HepG2 (cell line): Measurements from ENCODE around the gene POMT1. TPM values are rescaled to one million over a fixed set of nuclear protein-coding genes. Genes with fewer than 3 reads are reported as not detected.

Experiments
- AHDC1 ChIP-seq: sonication (generic); formaldehyde crosslinking; IDR thresholded peaks from 2 replicates; pipeline ENCODE4 v1.5.1; 2020; ENCODE audit warnings: mild to moderate bottlenecking, missing genetic modification reagents, borderline replicate concordance
- CENPBD1 ChIP-seq: sonication (generic); formaldehyde crosslinking; IDR thresholded peaks from 2 replicates; pipeline ENCODE4 v1.8.0; 2022; ENCODE audit warnings: missing genetic modification reagents, low read depth, mild to moderate bottlenecking, borderline replicate concordance
- HIVEP1 ChIP-seq: sonication (generic); formaldehyde crosslinking; IDR thresholded peaks from 2 replicates; pipeline ENCODE4 v1.4.0; 2020; ENCODE audit warnings: mild to moderate bottlenecking, missing genetic modification reagents
- JDP2 ChIP-seq: sonication (generic); formaldehyde crosslinking; IDR thresholded peaks from 2 replicates; pipeline ENCODE4 v1.8.1; 2022; ENCODE audit warnings: missing genetic modification reagents, borderline replicate concordance
- LRRFIP1 ChIP-seq: sonication (generic); formaldehyde crosslinking; conservative IDR thresholded peaks from 2 replicates; pipeline ENCODE4 v1.4.0; 2020; ENCODE audit warnings: missing genetic modification reagents
- PHF21A ChIP-seq: sonication (generic); formaldehyde crosslinking; IDR thresholded peaks from 2 replicates; pipeline ENCODE4 v1.5.0; 2020; ENCODE audit warnings: mild to moderate bottlenecking, missing genetic modification reagents
- SALL1 ChIP-seq: sonication (generic); formaldehyde crosslinking; IDR thresholded peaks from 2 replicates; pipeline ENCODE4 v1.8.0; 2022; ENCODE audit warnings: mild to moderate bottlenecking, missing genetic modification reagents
- SRSF9 ChIP-seq: fragments of 200-400 bp; formaldehyde crosslinking; IDR thresholded peaks from 2 replicates; pipeline ENCODE4 v1.6.1; 2018; ENCODE audit warnings: borderline replicate concordance, mild to moderate bottlenecking, low read depth, low read length; ENCODE audit not compliant: insufficient read depth, poor library complexity, severe bottlenecking
- THYN1 ChIP-seq: sonication (generic); formaldehyde crosslinking; IDR thresholded peaks from 2 replicates; pipeline ENCODE4 v1.8.1; 2023; ENCODE audit warnings: low read depth, mild to moderate bottlenecking, moderate library complexity, missing genetic modification reagents, borderline replicate concordance
- ZBTB49 ChIP-seq: sonication (generic); formaldehyde crosslinking; IDR thresholded peaks from 2 replicates; pipeline ENCODE4 v1.4.0; 2020; ENCODE audit warnings: missing genetic modification reagents, borderline replicate concordance
- ZBTB7A ChIP-seq: sonication (generic); formaldehyde crosslinking; IDR thresholded peaks from 2 replicates; pipeline ENCODE4 v1.8.0; 2022; ENCODE audit warnings: mild to moderate bottlenecking, missing genetic modification reagents
- ZNF292 ChIP-seq: sonication (generic); formaldehyde crosslinking; IDR thresholded peaks from 2 replicates; pipeline ENCODE4 v1.8.1; 2022; ENCODE audit warnings: mild to moderate bottlenecking, low read depth, missing genetic modification reagents, borderline replicate concordance
- ZNF343 ChIP-seq: sonication (generic); formaldehyde crosslinking; IDR thresholded peaks from 2 replicates; pipeline ENCODE4 v1.4.0; 2020; ENCODE audit warnings: mild to moderate bottlenecking, missing genetic modification reagents
- polyA plus RNA-seq, 8 experiments: library from polyadenylated mRNA; depleted of rRNA in 3 of 8; stranded (reverse) in 7 of 8; unstranded in 1 of 8; fragments of >200 nt; fragmentation: Illumina TruSeq in 4 of 8; extraction: Trizol in 4 of 8; gene quantifications; 2 replicates each; pipeline versions ENCODE4 v1.2.1 to v1.2.3, GENCODE V29; 2011 to 2016; ENCODE audit warnings: low read depth in 4 of 8, missing spikeins in 1 of 8, mixed read lengths in 1 of 8; ENCODE audit not compliant: insufficient read depth in 1 of 8
- total RNA-seq, 5 experiments: library from RNA; depleted of rRNA; stranded (reverse); fragments of >200 nt; fragmentation: Illumina TruSeq; extraction: Trizol; gene quantifications; 2 replicates each; pipeline ENCODE4 v1.2.3, GENCODE V29; 2016; ENCODE audit warnings: low read depth in 1 of 5
- TF ChIP-seq, protein P1 (sequence below): sonication (generic); formaldehyde crosslinking; IDR thresholded peaks from 2 replicates; pipeline ENCODE4 v1.5.0; 2020; ENCODE audit warnings: missing genetic modification reagents, mild to moderate bottlenecking, borderline replicate concordance

Gene POMT1
- total and polyA plus RNA-seq, 2 of the 13 experiments (the other 11 are each of a cell fraction or from before 2014, with no cell fraction given), result 21.6 to 22.7 TPM

GRCh38 chr9:131502781-131503625, at the start of gene POMT1 (continued):
- TF ChIP-seq ZBTB49 (CRISPR knock-in tag), result no peak
- TF ChIP-seq ZNF343 (CRISPR knock-in tag), result 0 out of 2 replicates have a peak, but pooled peaks have one; percentile 77
- TF ChIP-seq JDP2 (CRISPR knock-in tag), result no peak; the same call in 1 of the 2 replicates
- no peak for TF ChIP-seq CENPBD1 (CRISPR knock-in tag)
- TF ChIP-seq THYN1 (CRISPR knock-in tag), result no peak
- peak; percentile 44; the same call in 1 of the 2 replicates for TF ChIP-seq AHDC1 (CRISPR knock-in tag)
- TF ChIP-seq LRRFIP1 (CRISPR knock-in tag), result no peak
- peak; percentile 78 for TF ChIP-seq SALL1 (CRISPR knock-in tag)
- no peak for TF ChIP-seq PHF21A
- no peak for TF ChIP-seq ZBTB7A (CRISPR knock-in tag)
- TF ChIP-seq ZNF292 (CRISPR knock-in tag), result no peak
- TF ChIP-seq SRSF9, result no peak
- peak; percentile 68 for TF ChIP-seq HIVEP1 (CRISPR knock-in tag)
- TF ChIP-seq, protein P1, sequence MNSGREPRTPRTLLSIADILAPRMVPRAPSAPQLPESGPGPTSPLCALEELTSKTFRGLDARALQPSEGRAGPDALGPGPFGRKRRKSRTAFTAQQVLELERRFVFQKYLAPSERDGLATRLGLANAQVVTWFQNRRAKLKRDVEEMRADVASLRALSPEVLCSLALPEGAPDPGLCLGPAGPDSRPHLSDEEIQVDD, result peak; percentile 20; the same call in 1 of the 2 replicates
